Osteoblast (primary cell): ENCODE measurements around the gene ARL4D. TPM values are rescaled to one million over a fixed set of nuclear protein-coding genes. Genes with fewer than 3 reads are reported as not detected.

Experiments
- DNase-seq: peaks from one replicate; pipeline ENCODE4 v3.0.0; 2011; ENCODE audit warnings: low spot score, mixed read lengths; ENCODE audit not compliant: insufficient read length; ENCODE audit errors: missing footprints
- H2AFZ ChIP-seq: 2 replicates; pipeline ENCODE4 v1.6.0; 2011; ENCODE audit warnings: mild to moderate bottlenecking, low read length
- H3K27ac ChIP-seq: 2 replicates; pipeline ENCODE4 v1.5.1; 2011; ENCODE audit warnings: mild to moderate bottlenecking, low read depth, low read length, moderate library complexity
- H3K27me3 ChIP-seq: 2 replicates; pipeline ENCODE4 v1.6.0; 2012; ENCODE audit warnings: mild to moderate bottlenecking, control low read depth, inconsistent platforms, low read length, moderate library complexity; ENCODE audit not compliant: insufficient read depth
- H3K36me3 ChIP-seq: 2 replicates; pipeline ENCODE4 v1.5.1; 2011; ENCODE audit warnings: mild to moderate bottlenecking, low read length, control low read depth, moderate library complexity; ENCODE audit not compliant: insufficient read depth
- H3K4me1 ChIP-seq: 2 replicates; pipeline ENCODE4 v1.5.1; 2011; ENCODE audit warnings: mild to moderate bottlenecking, low read length, control low read depth, moderate library complexity; ENCODE audit not compliant: insufficient read depth
- H3K4me2 ChIP-seq: 2 replicates; pipeline ENCODE4 v1.6.0; 2011; ENCODE audit warnings: mild to moderate bottlenecking, low read length; ENCODE audit not compliant: insufficient read depth
- H3K4me3 ChIP-seq: fragments of 200-600 bp; sonication (generic); 3 replicates; pipeline ENCODE4 v1.5.1; 2012; ENCODE audit warnings: mild to moderate bottlenecking, low read length, inconsistent platforms; ENCODE audit not compliant: insufficient read depth
- H3K79me2 ChIP-seq: 2 replicates; pipeline ENCODE4 v1.6.0; 2012; ENCODE audit warnings: mild to moderate bottlenecking, low read length, control low read depth, inconsistent platforms; ENCODE audit not compliant: insufficient read depth
- H3K9me3 ChIP-seq: 2 replicates; pipeline ENCODE4 v1.5.1; 2011; ENCODE audit warnings: low read depth, low read length, control low read depth
- H4K20me1 ChIP-seq: 2 replicates; pipeline ENCODE4 v1.6.0; 2012; ENCODE audit warnings: mild to moderate bottlenecking, low read length, control low read depth; ENCODE audit not compliant: insufficient read depth
- total RNA-seq: library from RNA; depleted of rRNA; stranded (reverse); fragments of >200 nt; gene quantifications from 2 replicates; pipeline ENCODE4 v1.2.3, GENCODE V29; 2012
- TF ChIP-seq, protein P1 (sequence below): IDR thresholded peaks from 2 replicates; pipeline ENCODE4 v1.5.1; 2011; ENCODE audit warnings: mild to moderate bottlenecking, low read depth, low read length, moderate library complexity; ENCODE audit errors: extremely low read depth

Gene ARL4D
- total RNA-seq, 1 donor: 18.8 TPM

DNA sequence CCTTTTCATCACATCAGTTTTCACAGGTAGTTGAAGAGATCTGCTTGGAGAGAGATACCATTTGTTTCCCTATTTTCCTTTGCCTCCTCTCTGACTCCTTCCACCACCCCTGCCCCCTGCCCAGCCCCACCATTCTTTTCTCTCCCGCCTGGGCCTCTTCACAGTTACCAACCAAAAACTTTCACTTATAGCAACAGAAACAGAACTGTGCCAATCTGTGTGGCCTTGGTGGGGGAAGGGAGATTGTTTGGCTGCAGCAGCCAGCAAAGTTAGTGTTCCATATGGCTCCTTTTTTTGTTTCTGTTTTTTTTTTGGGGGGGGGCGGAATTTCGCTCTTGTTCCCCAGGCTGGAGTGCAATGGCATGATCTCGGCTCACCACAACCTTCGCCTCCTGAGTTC lies 17.2 kb upstream of the ARL4D start:
- no peak overlapping the region for H3K27ac ChIP-seq
- H3K4me2 ChIP-seq: no peak overlapping the region
- no peaks in the 10 kb centered on the region for H3K36me3 ChIP-seq
- H3K27me3 ChIP-seq: no peaks in the 10 kb centered on the region
- TF ChIP-seq, protein P1, sequence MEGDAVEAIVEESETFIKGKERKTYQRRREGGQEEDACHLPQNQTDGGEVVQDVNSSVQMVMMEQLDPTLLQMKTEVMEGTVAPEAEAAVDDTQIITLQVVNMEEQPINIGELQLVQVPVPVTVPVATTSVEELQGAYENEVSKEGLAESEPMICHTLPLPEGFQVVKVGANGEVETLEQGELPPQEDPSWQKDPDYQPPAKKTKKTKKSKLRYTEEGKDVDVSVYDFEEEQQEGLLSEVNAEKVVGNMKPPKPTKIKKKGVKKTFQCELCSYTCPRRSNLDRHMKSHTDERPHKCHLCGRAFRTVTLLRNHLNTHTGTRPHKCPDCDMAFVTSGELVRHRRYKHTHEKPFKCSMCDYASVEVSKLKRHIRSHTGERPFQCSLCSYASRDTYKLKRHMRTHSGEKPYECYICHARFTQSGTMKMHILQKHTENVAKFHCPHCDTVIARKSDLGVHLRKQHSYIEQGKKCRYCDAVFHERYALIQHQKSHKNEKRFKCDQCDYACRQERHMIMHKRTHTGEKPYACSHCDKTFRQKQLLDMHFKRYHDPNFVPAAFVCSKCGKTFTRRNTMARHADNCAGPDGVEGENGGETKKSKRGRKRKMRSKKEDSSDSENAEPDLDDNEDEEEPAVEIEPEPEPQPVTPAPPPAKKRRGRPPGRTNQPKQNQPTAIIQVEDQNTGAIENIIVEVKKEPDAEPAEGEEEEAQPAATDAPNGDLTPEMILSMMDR: no peak
- no peaks in the 10 kb centered on the region for H3K4me1 ChIP-seq
- no peaks in the 10 kb centered on the region for H4K20me1 ChIP-seq
- H3K79me2 ChIP-seq: no peaks in the 10 kb centered on the region
- DNase-seq: no peak
- no peaks in the 10 kb centered on the region for H3K9me3 ChIP-seq
- no peak overlapping the region for H3K4me3 ChIP-seq
- H2AFZ ChIP-seq: no peak overlapping the region

GRCh38 chr17:43382776-43383175 lies 16.0 kb upstream of the ARL4D start:
- Histone ChIP-seq H3K36me3 (no peaks in the 10 kb centered on the region), H3K9me3 (no peaks in the 10 kb centered on the region), H3K4me3 (no peak overlapping the region), H3K79me2 (no peaks in the 10 kb centered on the region), H3K4me2 (no peak overlapping the region), H3K27me3 (no peaks in the 10 kb centered on the region), H3K27ac (no peak overlapping the region), H4K20me1 (no peaks in the 10 kb centered on the region), H2AFZ (no peak overlapping the region), H3K4me1 (no peaks in the 10 kb centered on the region)
- TF ChIP-seq, protein P1: no peak
- no peak for DNase-seq

- H2AFZ ChIP-seq: no peak overlapping the region
- no peaks in the 10 kb centered on the region for H3K27me3 ChIP-seq
- no peaks in the 10 kb centered on the region for H3K79me2 ChIP-seq
- DNase-seq: no peak
- TF ChIP-seq, protein P1: no peak
- H3K9me3 ChIP-seq: no peaks in the 10 kb centered on the region
- H3K27ac ChIP-seq: no peak overlapping the region
- H3K4me1 ChIP-seq: no peaks in the 10 kb centered on the region
- no peaks in the 10 kb centered on the region for H3K36me3 ChIP-seq
- H3K4me2 ChIP-seq: no peak overlapping the region
- no peak overlapping the region for H3K4me3 ChIP-seq
- H4K20me1 ChIP-seq: no peaks in the 10 kb centered on the region
Measured at GRCh38 chr17:43383372-43383771, 15.4 kb upstream of the ARL4D start.

DNA sequence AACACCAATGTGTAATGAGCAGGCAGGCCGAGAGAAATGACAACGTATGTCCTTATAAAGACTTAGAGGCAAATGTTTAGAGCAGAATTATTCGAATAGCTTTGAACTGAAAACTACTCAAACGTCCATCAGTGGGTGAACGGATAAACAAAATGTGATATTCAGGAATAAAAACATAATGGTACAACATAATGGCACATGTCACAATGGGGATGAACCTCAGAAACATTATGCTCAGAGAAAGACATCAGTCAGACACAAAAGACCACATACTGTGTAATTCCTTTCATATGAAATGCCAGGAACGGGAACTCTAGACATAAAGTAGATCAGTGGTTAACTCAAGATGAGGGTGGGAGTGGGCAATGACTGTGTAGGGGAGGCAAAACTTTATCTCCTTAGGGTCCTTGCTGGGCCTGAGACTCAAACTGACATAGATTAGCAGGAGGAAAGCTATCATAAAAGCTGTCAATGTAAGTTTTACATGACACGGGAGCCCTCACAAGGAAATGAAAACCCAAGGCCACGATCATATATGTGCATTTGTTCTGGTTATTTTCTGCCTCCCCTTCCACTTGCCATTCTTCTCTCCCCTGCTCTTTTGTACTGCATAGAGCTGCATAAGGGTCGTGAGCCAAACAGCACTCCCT lies 14.8 kb upstream of the ARL4D start:
- Histone ChIP-seq H4K20me1 (no peaks in the 10 kb centered on the region), H3K27me3 (no peaks in the 10 kb centered on the region), H3K4me2 (no peak overlapping the region), H3K27ac (no peak overlapping the region), H3K79me2 (no peaks in the 10 kb centered on the region), H3K36me3 (no peaks in the 10 kb centered on the region), H3K4me3 (no peak overlapping the region), H3K4me1 (no peaks in the 10 kb centered on the region), H2AFZ (no peak overlapping the region), H3K9me3 (no peaks in the 10 kb centered on the region)
- TF ChIP-seq, protein P1: no peak
- DNase-seq: no peak
